GM12873 (cell line): ENCODE measurements around the gene RAB11FIP4.

ENCODE experiments used
- TF ChIP-seq, protein P1 (sequence below): IDR thresholded peaks from 2 replicates; pipeline ENCODE4 v1.5.1; 2012; ENCODE audit warnings: low read depth, mild to moderate bottlenecking, moderate library complexity, low read length, control low read depth; ENCODE audit not compliant: insufficient read depth; ENCODE audit errors: missing control alignments

Gene RAB11FIP4

DNA sequence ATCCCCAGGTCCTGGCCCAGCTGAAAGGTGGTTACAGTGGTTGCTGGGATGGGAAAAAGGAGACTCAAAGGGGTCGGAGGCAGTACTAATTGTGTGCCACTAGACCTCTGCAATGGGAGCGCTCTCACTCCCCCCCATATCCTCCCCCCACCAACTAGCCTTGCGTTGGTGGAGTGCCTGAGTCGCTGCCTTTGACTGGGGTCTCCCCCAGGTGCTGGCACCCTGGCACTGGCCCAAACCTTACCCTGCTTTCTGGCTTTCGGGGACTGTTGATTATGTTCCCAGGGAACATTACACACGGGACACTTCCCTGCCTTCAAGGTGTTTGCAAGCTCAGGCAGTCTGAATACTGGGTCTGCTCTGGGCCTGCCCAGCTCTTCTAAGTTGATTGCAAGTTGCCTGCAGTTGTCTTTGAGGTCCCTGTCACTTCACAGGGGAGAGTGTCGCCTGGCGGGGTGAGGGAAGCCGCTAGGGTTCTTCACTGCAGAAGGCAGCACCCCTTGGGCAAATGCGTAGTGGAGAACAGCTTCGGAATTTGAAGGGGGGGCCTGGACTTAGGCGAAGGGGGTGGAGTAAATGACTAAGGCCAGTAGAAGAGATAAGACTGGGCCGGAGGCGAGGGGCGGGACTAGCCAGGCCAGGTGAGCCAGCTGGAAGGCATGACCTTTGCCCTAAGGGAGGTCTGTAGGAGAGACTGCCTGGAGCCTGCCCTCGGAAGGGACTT is 98.0 kb downstream of the RAB11FIP4 start:
- TF ChIP-seq, protein P1, sequence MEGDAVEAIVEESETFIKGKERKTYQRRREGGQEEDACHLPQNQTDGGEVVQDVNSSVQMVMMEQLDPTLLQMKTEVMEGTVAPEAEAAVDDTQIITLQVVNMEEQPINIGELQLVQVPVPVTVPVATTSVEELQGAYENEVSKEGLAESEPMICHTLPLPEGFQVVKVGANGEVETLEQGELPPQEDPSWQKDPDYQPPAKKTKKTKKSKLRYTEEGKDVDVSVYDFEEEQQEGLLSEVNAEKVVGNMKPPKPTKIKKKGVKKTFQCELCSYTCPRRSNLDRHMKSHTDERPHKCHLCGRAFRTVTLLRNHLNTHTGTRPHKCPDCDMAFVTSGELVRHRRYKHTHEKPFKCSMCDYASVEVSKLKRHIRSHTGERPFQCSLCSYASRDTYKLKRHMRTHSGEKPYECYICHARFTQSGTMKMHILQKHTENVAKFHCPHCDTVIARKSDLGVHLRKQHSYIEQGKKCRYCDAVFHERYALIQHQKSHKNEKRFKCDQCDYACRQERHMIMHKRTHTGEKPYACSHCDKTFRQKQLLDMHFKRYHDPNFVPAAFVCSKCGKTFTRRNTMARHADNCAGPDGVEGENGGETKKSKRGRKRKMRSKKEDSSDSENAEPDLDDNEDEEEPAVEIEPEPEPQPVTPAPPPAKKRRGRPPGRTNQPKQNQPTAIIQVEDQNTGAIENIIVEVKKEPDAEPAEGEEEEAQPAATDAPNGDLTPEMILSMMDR, result no peak

DNA sequence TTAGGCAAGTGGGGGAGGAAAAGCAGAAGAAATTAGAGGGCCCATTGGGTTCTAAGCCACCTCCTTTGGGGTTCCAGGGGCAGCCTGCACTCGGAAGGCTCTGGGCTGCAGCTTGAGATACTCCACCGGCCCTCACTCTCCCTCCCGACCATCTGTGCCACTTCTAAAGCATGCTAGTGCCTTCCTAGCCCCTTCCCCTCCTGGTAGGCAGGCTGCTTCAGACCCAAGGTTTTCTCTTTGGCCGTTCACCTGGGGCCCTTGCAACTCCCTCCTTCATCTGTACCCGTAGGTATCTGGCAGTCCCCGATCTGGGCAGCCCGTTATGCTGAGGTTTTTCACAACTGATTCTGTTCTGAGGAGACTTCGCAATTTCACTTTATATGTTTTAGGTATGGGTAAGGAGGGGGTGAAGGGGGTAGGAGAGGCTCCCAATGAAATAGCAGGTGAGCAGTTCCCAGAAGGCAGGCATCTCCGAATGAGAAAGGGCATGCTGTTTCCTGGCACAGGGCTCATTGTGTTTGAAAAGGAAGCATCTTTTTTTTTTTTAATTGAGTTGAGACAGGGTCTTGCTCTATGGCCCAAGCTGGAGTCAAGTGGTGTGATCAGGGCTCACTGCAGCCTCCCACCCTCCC is 98.7 kb downstream of the RAB11FIP4 start:
- TF ChIP-seq, protein P1, result no peak

DNA sequence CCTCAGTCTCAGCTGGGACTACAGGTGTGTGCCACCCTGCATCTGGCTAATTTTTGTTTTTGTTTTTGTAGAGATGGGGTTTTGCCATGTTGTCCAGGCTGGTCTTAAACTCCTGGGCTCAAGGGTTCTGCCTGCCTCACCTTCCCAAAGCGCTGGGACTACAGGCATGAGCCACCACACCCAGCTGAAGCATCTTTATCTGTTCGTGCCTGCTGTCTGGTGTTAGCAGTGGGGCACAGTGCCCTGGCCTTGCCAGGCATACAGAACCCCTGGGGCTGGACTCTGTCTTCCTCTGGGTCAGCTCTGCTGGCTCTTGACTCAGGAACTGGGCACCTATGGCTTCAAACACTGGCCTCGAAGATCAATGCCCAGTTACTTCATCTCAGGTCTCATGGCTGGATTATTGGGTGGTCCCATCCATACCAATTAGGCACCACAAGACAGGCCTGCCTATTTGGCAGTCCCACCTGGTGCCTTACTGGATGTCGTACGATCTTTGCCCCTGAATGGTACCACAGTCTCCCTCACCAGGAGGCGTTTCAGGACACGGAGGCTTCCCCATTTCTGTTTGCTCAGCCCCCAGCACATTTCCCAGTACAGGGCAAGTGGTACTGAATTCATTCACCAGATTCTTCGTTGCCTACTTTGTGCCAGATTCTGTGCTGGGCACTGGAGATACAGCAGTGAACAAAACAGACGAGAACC is 99.3 kb downstream of the RAB11FIP4 start:
- TF ChIP-seq, protein P1, result no peak

DNA sequence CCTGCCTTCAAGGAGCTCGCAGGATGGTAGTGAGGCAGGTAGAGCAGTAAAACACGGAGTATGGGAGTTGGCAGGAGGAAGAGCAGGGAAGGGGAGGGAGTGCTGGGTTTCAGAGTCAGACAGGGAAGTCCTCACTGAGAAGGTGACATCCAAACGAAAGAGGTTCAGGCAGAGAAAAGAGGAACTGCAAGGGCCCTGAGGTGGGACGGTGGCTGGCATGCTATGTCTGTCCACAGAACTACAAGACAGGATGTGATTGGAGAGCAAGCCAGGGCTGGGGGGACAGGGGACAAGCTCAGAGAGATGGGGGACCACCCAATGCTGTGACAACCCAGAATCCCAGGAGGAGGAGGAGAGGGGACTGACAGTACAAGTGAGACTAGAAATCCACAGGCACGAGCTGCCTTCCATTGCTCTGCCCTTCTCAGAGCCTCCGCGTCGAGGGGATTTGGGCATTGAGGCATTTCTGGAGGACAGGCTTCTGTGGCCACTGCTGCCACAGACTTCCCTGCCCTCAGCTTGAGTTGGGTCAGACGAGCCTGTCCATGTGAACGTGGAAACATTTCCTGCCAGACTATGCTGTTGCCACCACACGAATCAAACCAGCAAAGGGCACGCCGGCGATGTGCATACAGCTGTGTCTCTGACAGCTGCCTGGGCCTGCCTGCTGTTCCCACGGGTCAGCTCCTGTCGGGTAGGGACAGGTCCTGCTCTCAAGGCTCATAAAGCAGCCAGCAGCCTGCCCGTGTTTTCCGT is 100.1 kb downstream of the RAB11FIP4 start:
- TF ChIP-seq, protein P1, result no peak

DNA sequence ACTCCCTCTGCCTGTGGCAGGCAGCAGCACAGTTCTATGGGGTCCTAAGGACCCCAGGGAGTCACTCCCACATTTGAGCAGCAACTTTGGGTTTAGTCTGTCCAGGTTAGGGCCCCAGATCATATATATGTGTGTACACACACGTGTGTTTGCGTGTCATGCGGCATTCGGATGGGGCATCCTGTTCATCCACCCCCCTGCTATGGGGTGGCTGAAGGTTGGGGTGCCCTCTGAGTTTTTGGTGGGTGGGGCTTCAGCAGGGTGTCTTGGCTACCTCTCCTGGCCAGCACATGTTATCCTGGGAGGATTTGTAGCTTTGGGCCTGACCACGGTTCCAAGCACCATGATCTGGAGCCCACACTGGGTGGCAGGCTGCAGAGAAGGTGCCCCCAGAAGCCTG is 100.7 kb downstream of the RAB11FIP4 start:
- TF ChIP-seq, protein P1, result no peak

DNA sequence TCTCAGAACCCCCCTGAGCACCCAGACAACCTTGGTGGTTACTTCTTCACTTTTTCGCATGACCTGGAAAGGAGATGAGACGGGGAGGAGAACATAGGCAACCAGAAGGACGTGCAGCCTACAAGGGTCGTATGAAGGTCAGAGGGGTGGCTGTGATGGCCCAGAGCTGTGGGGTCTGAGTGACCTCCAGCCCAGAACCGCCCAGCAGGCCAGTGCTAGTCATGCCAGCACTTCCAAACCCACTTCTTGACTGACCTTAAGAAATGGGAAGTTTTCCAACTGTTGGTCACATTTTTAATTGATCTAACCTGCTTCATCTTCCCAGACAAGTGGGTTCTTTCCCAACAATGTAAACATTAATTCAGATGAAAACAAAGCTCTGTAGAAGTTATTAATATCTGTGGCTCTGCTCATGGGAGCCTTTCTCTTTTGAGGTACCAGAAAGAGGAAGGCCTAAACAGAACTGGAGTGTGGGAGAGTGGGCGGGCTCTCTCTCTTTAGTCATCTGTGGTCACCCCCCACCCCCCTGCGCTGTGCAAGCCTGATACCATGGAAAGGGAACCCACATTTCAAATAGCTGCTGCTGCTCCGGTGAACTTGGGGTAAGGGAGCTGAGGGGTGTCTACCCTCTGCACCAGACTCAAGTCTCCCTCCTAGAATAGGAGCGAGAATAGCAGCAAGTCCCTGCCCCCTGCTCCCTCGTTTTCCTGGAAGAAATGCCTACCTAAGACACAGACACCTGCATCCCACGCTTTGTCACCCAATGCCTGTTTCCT is 101.6 kb downstream of the RAB11FIP4 start:
- TF ChIP-seq, protein P1, result no peak
